ENCODE measurements around the gene SHB. TPM values are rescaled to one million over a fixed set of nuclear protein-coding genes. Genes with fewer than 3 reads are reported as not detected.

The SHB gene
- total and polyA plus RNA-seq, 2 of the 8 experiments (the other 6 are each of a cell fraction or from before 2014, with no cell fraction given) = 4.1 to 12.6 TPM

DNA sequence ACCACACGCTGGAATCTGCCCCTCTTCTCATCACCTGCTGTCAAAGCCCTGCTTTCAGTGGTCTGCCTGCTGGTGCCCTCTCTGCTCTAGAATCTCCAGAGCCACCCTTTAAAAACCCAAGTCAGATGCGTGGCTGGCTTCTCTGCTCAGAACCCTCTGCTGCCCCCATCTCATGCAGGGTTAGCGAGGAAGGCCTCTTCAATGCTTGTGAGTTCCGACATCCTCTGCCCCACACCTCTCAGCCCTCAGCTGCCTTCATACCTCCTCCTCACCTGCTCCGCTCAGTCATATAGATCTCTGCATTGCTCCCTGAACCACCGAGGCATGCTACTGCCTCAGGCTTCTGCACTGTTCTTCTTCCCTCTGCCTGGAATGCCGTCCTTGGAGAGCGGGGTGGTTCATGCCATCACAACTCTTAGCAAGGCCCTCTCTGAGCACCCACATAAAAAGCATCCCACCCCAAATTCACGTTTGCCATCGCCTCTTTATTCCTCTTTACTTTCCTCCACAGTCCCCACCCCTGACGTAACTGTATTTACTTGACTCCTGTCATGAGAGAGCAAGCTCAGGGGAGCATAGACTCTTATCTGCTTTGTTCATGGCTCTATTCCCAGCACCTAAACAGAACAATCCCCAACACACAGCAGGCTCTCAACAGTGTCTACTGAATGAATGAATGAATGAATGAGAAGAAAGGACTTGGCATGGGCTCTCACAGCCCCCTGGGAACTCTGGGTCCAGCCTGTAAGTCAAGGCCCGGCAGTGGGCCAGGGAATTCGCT is 10.4 kb downstream of the SHB start:
- Histone ChIP-seq H2AFZ (ENCODE audit: low read length) (no peak overlapping the region), H2BK12ac (ENCODE audit: low read depth, low read length) (no peak overlapping the region), H2BK5ac (ENCODE audit: low read depth, low read length) (0 out of 2 replicates have a peak overlapping the region, but pooled peaks have one; percentile 53), H3K27ac (ENCODE audit: low read depth, low read length) (no peak overlapping the region), H4K5ac (ENCODE audit: insufficient read length, low read depth, low read length) (no peak overlapping the region), H3K79me2 (ENCODE audit: control insufficient read depth in 1 of 2, insufficient read depth in 2 of 2, low read length in 2 of 2) (peaks cover 0 to 59% of the 10 kb centered on the region in 2 experiments; a peak in 3 of 4 replicates), H2BK20ac (ENCODE audit: low read length) (no peak overlapping the region), H3K36me3 (ENCODE audit: control insufficient read depth in 2 of 4, insufficient read depth in 4 of 4, low read length in 3 of 4) (no peaks in the 10 kb centered on the region), H3K56ac (replicated peaks; ENCODE audit: insufficient read length, low read depth, low read length) (no peak overlapping the region), H2BK15ac (ENCODE audit: low read length) (0 out of 2 replicates have a peak overlapping the region, but pooled peaks have one; percentile 47), H3K4me1 (replicated peaks in 1 of 4; ENCODE audit: control insufficient read depth in 3 of 4, insufficient read depth in 4 of 4, low read length in 3 of 4) (peaks cover 7 to 20% (median 19%) of the 10 kb centered on the region in 4 experiments), H3K23ac (ENCODE audit: insufficient read length) (no peak overlapping the region), H4K8ac (ENCODE audit: extremely low read depth, insufficient read depth, low read length) (no peak overlapping the region), H3K4me2 (ENCODE audit: insufficient read depth in 1 of 2, low read depth in 2 of 2, low read length in 2 of 2) (no peak overlapping the region), H3K23me2 (ENCODE audit: low read depth, low read length) (no peaks in the 10 kb centered on the region), H2BK120ac (replicated peaks; ENCODE audit: low read depth, low read length) (no peak overlapping the region), H2AK5ac (ENCODE audit: low read depth, low read length) (0 out of 2 replicates have a peak overlapping the region, but pooled peaks have one; percentile 6), H3K4ac (replicated peaks; ENCODE audit: insufficient read length, low read depth, low read length) (no peak overlapping the region), H3K4me3 (ENCODE audit: extremely low read depth in 1 of 4, insufficient read depth in 2 of 4, low read depth in 3 of 4, low read length in 4 of 4) (no peak overlapping the region), H3K18ac (ENCODE audit: extremely low read depth, low read length) (no peak overlapping the region), H4K91ac (replicated peaks; ENCODE audit: insufficient read length, low read length) (no peak overlapping the region), H3K79me1 (ENCODE audit: low read depth, low read length) (peaks cover 18% of the 10 kb centered on the region), H3K27me3 (replicated peaks in 1 of 4; ENCODE audit: control insufficient read depth in 3 of 4, extremely low read depth in 1 of 4, insufficient read depth in 3 of 4, low read length in 3 of 4) (no peaks in the 10 kb centered on the region), H4K20me1 (replicated peaks in 1 of 2; ENCODE audit: control insufficient read depth in 1 of 2, insufficient read depth in 2 of 2, low read length in 2 of 2) (peaks cover 0 to 4% of the 10 kb centered on the region in 2 experiments), H3K9ac (replicated peaks in 1 of 4; ENCODE audit: extremely low read depth in 1 of 4, low read depth in 3 of 4, low read length in 3 of 4) (no peak overlapping the region), H3K14ac (ENCODE audit: insufficient read length) (no peak overlapping the region), H3K9me3 (ENCODE audit: insufficient read depth in 2 of 2, low read depth in 1 of 2, low read length in 1 of 2) (no peaks in the 10 kb centered on the region)
- CTCF ChIA-PET (ENCODE audit: partially characterized antibody) = interaction anchor here (0.9 to 5.9 kb wide), 9 partner anchors 8 to 145 kb away, joined by 3 to 24 read pairs (median 5); no protein-coding TSS in a partner anchor
- POLR2A ChIA-PET (ENCODE audit: partially characterized antibody) = no interaction called here
- no peak for TF ChIP-seq TAF1 (IDR thresholded peaks at IDR 0.05; ENCODE audit: low read depth, low read length)
- TF ChIP-seq SRF (IDR thresholded peaks at IDR 0.05; ENCODE audit: low read depth, low read length) = no peak
- no peak for TF ChIP-seq KDM1A (IDR thresholded peaks at IDR 0.05; ENCODE audit: borderline replicate concordance, low read length)
- TF ChIP-seq, protein P1, sequence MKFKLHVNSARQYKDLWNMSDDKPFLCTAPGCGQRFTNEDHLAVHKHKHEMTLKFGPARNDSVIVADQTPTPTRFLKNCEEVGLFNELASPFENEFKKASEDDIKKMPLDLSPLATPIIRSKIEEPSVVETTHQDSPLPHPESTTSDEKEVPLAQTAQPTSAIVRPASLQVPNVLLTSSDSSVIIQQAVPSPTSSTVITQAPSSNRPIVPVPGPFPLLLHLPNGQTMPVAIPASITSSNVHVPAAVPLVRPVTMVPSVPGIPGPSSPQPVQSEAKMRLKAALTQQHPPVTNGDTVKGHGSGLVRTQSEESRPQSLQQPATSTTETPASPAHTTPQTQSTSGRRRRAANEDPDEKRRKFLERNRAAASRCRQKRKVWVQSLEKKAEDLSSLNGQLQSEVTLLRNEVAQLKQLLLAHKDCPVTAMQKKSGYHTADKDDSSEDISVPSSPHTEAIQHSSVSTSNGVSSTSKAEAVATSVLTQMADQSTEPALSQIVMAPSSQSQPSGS (IDR thresholded peaks at IDR 0.05; ENCODE audit: low read length) = no peak
- no peak for TF ChIP-seq TBP (IDR thresholded peaks at IDR 0.05; ENCODE audit: low read depth, low read length)
- peak in 1 of 2 experiments; percentile 22; a peak in 2 of 4 replicates for TF ChIP-seq RAD21 (IDR thresholded peaks at IDR 0.05 in 1 of 2, conservative IDR thresholded peaks at IDR 0.05 in 1 of 2; ENCODE audit: low read depth in 2 of 2, low read length in 2 of 2)
- no peak for TF ChIP-seq EP300 (IDR thresholded peaks at IDR 0.05; ENCODE audit: borderline replicate concordance in 1 of 2, low read depth in 2 of 2, low read length in 2 of 2)
- 77% methylated on average over 13 of the region's 13 CpGs; no CpG with 5 or more reads in 1 of the 2 experiments for WGBS, 2 experiments (ENCODE audit: extremely low coverage in 1 of 2, insufficient coverage in 1 of 2, insufficient read length in 1 of 2, insufficient replicate concordance in 2 of 2, low coverage in 1 of 2, low lambda C conversion rate in 2 of 2, missing lambda C conversion rate in 1 of 2)
- FAIRE-seq (no peak), DNase-seq (ENCODE audit: low read depth in 1 of 2, low spot score in 2 of 2) (no peak)
